Stimulated activated CD4-positive, alpha-beta T cell treated with anti-CD3 and anti-CD28 coated beads, Interleukin-15, amount 100 ng/mL, for 24 hours (primary cell): ENCODE data around the gene GINM1.

Experiments used
- DNase-seq: peaks from one replicate; pipeline ENCODE4 v3.0.0-alpha.2; 2020

GINM1 gene

DNA sequence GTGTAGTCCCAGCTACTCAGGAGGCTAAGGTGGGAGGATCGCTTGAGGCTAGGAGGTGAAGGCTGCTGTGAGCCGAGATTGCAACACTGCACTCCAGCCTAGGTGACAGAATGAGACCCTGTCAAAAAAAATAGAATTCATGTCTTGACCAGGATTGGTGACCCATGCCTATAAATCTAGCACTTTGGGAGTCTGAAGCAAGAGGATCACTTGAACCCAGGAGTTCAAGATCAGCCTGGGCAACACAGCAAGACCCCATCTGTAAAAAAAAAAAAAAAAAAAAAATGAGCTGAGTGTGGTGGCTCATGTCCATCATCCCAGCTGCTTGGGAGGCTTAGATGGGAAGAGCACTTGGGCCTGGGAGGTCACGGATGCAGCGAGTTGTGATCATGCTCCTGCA, 34.3 kb downstream of the GINM1 start:
- DNase-seq: no peak

GRCh38 chr6:149608381-149608982, 42.3 kb downstream of the GINM1 start:
- no peak for DNase-seq

DNA sequence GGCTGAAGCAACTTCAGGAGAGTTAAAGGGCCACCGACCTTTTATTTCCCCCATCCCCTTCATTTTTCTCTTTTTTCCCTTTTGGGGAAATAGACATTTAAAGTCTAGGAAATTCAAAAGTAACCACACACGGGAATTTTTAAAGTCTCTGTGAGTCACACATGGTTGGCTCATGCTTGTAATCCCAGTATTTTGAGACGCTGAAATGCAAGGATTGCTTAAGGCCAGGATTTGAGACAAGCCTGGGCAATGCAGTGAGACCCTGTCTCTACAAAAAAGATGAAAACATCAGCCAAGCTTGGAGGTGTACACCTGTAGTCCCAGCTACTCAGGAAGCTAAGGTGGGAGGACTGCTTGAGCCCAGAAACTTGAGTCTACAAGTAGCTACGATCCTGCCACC, 48.2 kb downstream of the GINM1 start:
- DNase-seq: no peak

DNA sequence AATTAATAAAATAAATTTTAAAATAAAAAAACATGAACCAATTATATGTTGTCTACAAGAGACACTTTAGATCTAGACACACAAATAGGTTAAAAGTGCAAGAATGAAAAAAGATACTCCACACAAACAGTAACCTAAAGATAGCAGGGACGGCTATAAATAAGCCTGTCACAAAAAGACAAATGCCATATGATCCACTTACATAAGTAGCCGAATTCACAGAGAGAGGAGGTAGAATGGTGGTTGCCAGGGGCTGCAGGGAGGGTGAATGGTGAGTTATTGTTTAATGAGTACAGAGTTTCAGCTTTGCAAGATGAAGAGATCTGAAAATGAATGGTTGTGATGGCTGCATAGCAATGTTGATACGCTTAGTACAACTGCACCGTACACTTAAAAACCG, 49.6 kb downstream of the GINM1 start:
- no peak for DNase-seq

- no peak for DNase-seq
Observed at GRCh38 chr6:149627672-149628071, 61.5 kb downstream of the GINM1 start.

GRCh38 chr6:149628875-149629510, 62.8 kb downstream of the GINM1 start:
- no peak for DNase-seq

DNA sequence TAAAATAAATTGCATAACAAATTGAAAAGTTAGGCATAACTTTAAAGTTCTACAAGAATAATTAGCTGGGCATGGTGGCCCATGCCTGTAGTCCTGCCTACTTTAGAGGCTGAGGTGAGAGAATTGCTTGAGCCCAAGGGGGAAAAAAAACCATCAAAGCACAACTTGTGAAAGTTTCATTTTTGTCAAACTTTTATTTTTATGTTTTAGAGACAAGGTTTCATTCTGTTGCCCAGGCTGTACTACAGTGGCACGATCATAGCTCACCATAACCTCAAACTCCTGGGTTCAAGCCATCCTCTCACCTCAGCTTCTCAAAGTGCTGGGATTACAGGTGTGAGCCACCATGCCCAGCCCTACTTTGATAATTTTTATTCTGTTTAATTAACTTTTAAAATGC, 68.1 kb downstream of the GINM1 start:
- no peak for DNase-seq

DNA sequence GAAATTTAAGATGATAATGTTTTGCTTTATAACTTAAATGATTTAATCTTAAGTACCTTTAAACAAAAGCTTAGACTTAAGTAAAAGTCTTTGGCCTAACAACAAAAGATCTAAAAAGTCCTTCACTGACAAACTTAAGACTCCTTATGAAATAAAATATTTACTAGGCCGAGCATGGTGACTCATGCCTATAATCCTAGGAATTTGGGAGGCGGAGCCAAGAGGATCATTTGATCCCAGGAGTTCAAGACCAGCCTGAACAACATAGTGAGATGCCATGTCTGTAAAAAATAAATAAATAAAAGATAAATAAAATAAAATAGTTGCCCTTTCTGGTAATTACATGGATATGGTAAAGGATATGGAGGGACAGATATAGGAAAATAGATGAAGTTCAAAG, 69.9 kb downstream of the GINM1 start:
- DNase-seq: no peak
